ENCODE measurements around the gene ERAP2. TPM values are rescaled to one million over a fixed set of nuclear protein-coding genes. Genes with fewer than 3 reads are reported as not detected.

ERAP2 gene
- polyA plus RNA-seq, 1 experiment: 9.2 TPM

GRCh38 chr5:96913233-96913632 lies 36.9 kb downstream of the ERAP2 start:
- H3K36me3 ChIP-seq (ENCODE audit: control insufficient read depth, insufficient read depth, low read length): no peaks in the 10 kb centered on the region
- H3K4me3 ChIP-seq (ENCODE audit: low read depth, low read length): no peak overlapping the region
- POLR2A ChIA-PET: no interaction called here
- H3K27me3 ChIP-seq (ENCODE audit: control insufficient read depth, insufficient read depth, low read length): no peaks in the 10 kb centered on the region
- no peak for DNase-seq (ENCODE audit: low read depth)
- CTCF ChIA-PET: interaction anchor here (1.2 kb wide), 1 partner anchor 8 kb away, joined by 4 read pairs; no protein-coding TSS in a partner anchor
- no peak for TF ChIP-seq CTCF (IDR thresholded peaks at IDR 0.05; ENCODE audit: insufficient read depth, low read depth, low read length)

GRCh38 chr5:96919754-96920197 lies 43.5 kb downstream of the ERAP2 start:
- Histone ChIP-seq H3K27me3 (ENCODE audit: control insufficient read depth, insufficient read depth, low read length) (no peaks in the 10 kb centered on the region), H3K4me3 (ENCODE audit: low read depth, low read length) (no peak overlapping the region), H3K36me3 (ENCODE audit: control insufficient read depth, insufficient read depth, low read length) (no peaks in the 10 kb centered on the region)
- ChIA-PET POLR2A (no interaction called here), CTCF (no interaction called here)
- no peak for TF ChIP-seq CTCF (IDR thresholded peaks at IDR 0.05; ENCODE audit: insufficient read depth, low read depth, low read length)
- no peak for DNase-seq (ENCODE audit: low read depth)

GRCh38 chr5:96920744-96921355 lies 44.5 kb downstream of the ERAP2 start:
- CTCF ChIA-PET: no interaction called here

GRCh38 chr5:96922499-96923244 lies 46.4 kb downstream of the ERAP2 start:
- CTCF ChIA-PET: interaction anchor here (0.7 to 1.6 kb wide), 2 partner anchors 8 to 432 kb away, joined by 3 to 7 read pairs; no protein-coding TSS in a partner anchor
- POLR2A ChIA-PET: no interaction called here

More at GRCh38 chr5:96920744-96921355, 44.5 kb downstream of the ERAP2 start:
- H3K4me3 ChIP-seq (ENCODE audit: low read depth, low read length): no peak overlapping the region
- H3K27me3 ChIP-seq (ENCODE audit: control insufficient read depth, insufficient read depth, low read length): no peaks in the 10 kb centered on the region
- H3K36me3 ChIP-seq (ENCODE audit: control insufficient read depth, insufficient read depth, low read length): no peaks in the 10 kb centered on the region
- POLR2A ChIA-PET: no interaction called here
- DNase-seq (ENCODE audit: low read depth): no peak
- TF ChIP-seq CTCF (IDR thresholded peaks at IDR 0.05; ENCODE audit: insufficient read depth, low read depth, low read length): no peak

More at GRCh38 chr5:96922499-96923244, 46.4 kb downstream of the ERAP2 start:
- Histone ChIP-seq H3K27me3 (ENCODE audit: control insufficient read depth, insufficient read depth, low read length) (no peaks in the 10 kb centered on the region), H3K4me3 (ENCODE audit: low read depth, low read length) (no peak overlapping the region), H3K36me3 (ENCODE audit: control insufficient read depth, insufficient read depth, low read length) (no peaks in the 10 kb centered on the region)
- no peak for TF ChIP-seq CTCF (IDR thresholded peaks at IDR 0.05; ENCODE audit: insufficient read depth, low read depth, low read length)
- DNase-seq (ENCODE audit: low read depth): no peak
